Placental epithelial cell (primary cell): Measurements from ENCODE around the gene MAN2B1. TPM values are rescaled to one million over a fixed set of nuclear protein-coding genes. Genes with fewer than 3 reads are reported as not detected.

Experiments
- small RNA-seq: library from RNA; depleted of rRNA; stranded (forward); fragments of <200 nt; gene quantifications from one replicate; pipeline ENCODE3, GENCODE V24; 2012
- total RNA-seq: library from RNA; depleted of rRNA; stranded (reverse); fragments of >200 nt; gene quantifications from 2 replicates; pipeline ENCODE4 v1.2.3, GENCODE V29; 2012

The MAN2B1 gene
- total RNA-seq = 41.6 and 50.6 TPM in 2 replicates

DNA sequence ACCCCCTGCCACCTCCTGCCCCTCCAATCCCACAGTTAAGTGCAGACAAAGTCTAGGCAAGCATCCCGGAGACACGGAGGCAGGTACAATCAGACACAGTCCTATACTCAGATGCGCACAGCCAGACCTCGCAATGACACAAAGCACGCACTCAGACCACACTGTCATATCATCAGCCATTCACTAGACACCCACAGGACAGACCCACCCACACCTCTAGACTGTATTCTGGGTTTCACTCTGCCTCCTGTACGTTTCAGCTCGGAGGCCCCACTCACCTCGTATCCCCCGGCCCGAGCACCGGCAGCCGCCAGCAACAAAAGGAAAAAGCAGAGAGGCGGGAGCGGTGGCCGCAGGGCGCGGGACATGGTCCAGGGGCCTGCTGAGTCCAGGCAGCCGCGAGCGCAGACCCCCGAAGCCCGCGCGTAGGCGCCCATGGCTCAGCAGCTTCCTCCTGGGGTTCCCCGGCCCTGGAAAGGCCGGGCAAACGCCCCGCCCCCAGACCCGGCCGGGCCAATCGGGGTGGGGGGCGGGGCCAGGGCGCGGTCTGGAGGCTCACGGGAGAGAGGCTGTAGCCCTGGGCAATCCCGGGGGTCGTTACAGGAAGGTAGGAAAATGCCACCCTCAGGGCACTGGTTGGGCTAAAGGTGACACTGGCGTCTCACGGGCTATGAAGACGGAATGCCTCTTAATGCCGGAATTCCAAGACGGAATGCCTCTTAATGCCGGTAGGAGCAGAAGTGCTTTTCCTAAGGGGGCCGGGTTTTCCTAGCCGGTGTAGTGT lies at the start of gene MAN2B1, which contains the start of gene WDR83:
TSS of gene MAN2B1 (minus strand) at position 478 of the 784 bp plus-strand sequence. CDS start at position 437, 41 bp downstream.
TSS of gene WDR83 (plus strand) at position 543 of the 784 bp plus-strand sequence. CDS start 2,984 bp downstream, outside the sequence.

DNA sequence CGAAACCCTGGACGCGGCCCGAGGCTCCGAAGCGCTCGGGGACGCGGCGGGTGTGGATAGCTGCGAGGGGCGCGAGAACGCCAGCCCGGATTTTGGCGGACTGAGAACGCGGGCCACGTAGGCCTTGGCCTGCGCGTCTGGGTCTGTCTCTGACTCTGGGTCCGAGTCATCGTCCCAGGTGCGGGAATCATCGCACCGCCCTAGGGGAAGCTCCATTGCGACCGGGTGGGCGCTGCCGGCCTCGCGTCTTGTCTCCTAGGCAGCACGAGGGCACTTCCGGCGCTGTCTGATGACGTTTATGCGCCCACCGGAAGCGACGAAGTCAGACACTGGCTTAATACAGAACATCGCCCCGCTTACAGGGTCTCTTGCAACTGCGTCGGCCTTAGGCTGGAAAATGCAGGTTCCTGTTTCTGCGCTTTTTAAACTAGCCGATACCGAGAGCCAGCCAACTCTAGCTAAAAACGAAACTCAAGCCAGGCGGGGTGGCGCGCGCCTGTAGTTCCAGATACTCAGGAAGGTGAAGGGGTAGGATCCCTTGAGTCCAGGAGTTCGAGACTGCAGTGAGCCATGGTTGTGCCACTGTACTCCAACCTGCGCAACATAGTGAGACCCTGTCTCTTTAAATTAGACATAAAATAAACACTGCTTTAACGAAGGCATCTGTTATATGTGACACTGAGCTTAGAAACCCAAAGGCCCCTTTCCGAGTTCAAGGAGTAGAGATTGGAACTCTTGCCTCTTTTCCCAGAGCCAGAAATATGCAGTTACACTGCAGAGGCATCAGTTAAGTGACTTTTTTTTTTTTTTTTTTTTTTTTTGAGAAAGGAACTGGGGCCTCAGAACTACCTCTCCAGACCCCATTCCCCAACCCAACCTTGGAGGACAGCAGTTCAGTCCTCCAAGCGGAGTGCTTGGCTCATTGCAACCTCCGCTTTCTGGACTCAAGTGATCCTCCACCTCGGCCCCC lies 30.1 kb upstream of the MAN2B1 start, which contains the start of gene FBXW9:
TSS of gene FBXW9 (minus strand) at position 266 of the 970 bp plus-strand sequence. CDS start at position 216, 50 bp downstream.

GRCh38 chr19:12687496-12688196 lies 21.1 kb upstream of the MAN2B1 start, which contains the start of gene GNG14:
Gene GNG14, plus strand, starts transcription at chr19:12687998. Its CDS starts 51 bp downstream, at chr19:12688049.

DNA sequence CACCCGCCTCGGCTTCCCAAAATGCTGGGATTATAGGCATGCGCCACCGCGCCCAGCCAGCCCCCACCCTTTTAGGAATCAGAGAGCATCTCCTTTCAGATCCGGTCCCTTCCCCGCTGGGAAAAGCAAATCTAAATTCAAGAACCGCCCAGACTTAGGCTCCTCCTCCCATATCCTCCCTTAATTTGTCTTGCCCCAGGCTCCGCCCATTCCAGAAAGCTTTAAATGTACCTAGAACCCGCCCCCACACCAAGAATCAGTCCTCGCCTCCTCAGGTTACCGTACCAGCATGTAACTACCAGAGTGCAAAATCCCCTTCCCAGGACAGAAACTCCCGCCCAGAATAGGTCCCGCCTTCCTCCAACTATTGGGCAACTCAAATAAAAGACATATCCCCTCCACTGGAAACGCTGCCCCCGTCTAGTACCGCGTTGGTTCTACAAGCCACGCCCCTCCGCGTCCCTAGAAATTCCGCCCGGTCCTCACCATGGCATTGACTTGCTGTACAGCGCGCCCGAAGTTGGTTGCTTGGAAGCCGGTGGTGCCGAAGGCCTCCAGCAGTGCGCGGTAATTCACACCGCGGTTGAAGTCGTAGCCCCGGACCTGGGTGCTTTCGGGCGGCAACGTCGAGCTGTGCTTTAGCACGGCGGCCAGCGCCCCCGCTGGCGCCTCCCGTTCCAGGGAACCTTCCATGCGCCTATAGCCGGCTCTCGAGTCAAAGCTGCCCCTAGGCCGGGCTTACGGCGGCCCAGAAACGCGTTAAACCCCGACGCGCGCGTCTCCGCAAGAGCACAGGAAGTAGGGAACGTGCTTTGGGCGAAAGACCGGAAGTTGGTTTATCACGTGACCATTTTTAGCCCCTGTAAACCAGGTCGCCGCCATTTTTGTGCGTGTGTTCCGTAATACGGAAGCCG lies 14.8 kb upstream of the MAN2B1 start, which contains the start of gene DHPS:
TSS of gene DHPS (minus strand) at position 807 of the 914 bp plus-strand sequence. CDS start at position 693, 114 bp downstream.

DNA sequence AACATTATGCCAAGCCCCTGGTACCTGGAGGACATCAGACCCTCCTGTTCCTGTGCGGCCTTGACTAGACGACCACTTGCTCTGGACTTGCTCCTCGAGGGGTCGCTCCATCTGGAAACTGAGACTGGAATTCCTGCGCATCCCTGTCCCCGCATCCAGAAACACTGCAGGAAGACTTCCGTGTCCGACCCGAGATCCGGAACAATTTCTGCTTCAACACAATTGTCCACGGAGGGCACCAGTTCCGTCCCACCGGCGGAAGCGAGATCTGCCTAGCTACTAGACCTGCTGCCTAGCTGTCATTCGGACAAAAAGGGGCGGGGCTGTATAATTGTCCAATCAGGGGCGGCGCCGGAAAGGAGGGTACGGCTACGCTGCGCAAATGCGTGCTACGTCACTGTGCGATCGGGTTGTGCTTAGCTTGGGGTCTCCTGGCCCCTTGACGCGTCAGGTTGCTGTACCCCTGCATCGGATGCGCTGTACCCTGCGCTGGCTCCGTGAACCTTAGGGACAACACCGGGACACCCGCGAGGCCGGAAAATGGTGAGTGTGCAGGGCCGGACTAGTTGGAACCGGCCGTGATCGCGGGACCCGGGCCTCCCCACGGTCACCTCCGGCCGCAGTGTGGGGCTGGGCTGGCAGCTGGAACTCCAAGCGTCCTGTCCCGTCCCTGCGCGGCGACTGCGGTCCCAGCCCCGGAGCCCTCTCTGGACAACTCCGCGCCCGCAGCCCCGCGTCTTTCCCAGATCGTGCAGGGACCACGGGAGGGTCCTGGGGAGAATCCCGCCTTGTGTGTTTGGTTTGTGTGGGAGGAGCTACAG lies 55.8 kb downstream of the MAN2B1 start, which contains the start of the genes ZNF490 and ZNF791:
TSS of gene ZNF490 (minus strand) at position 274 of the 821 bp plus-strand sequence. CDS start at position 141, 133 bp downstream.
TSS of gene ZNF791 (plus strand) at position 381 of the 821 bp plus-strand sequence. CDS start at position 541, 160 bp downstream.

Small RNA genes lying within 50 kb of the gene (small RNA-seq; reads per million reads assigned to genes)
- gene SNORD41 = 32.4 reads per million, percentile 97 among the genes with 10 or more reads in this experiment

Other genes with a start within 250 kb of the MAN2B1 start
- gene ZNF443, start 225.7 kb downstream of the MAN2B1 start, total RNA-seq = 4.1 and 9.0 TPM in 2 replicates
- 5.1 and 6.7 TPM in 2 replicates for gene ZNF709, start 181.9 kb downstream of the MAN2B1 start, total RNA-seq
- 8.7 and 12.6 TPM in 2 replicates for gene ZNF564, start 115.3 kb downstream of the MAN2B1 start, total RNA-seq
- gene ZNF490, start 55.9 kb downstream of the MAN2B1 start, total RNA-seq = 8.9 and 9.4 TPM in 2 replicates
- gene ZNF791, start 55.8 kb downstream of the MAN2B1 start, total RNA-seq = 12.6 and 14.0 TPM in 2 replicates
- gene WDR83, start 65 bp upstream of the MAN2B1 start, total RNA-seq = 9.0 and 9.1 TPM in 2 replicates
- gene DHPS, start 15.1 kb upstream of the MAN2B1 start, total RNA-seq = 59.3 and 66.4 TPM in 2 replicates
- not detected in 2 replicates for gene GNG14, start 21.3 kb upstream of the MAN2B1 start, total RNA-seq
- gene FBXW9, start 29.9 kb upstream of the MAN2B1 start, total RNA-seq = 15.7 and 19.8 TPM in 2 replicates
- gene TNPO2, start 57.2 kb upstream of the MAN2B1 start, total RNA-seq = 39.5 and 59.7 TPM in 2 replicates
- 111 and 226 TPM in 2 replicates for gene TRIR, start 67.9 kb upstream of the MAN2B1 start, total RNA-seq
- 76.6 and 122 TPM in 2 replicates for gene GET3, start 70.8 kb upstream of the MAN2B1 start, total RNA-seq
- not detected in 2 replicates for gene BEST2, start 85.0 kb upstream of the MAN2B1 start, total RNA-seq
- gene HOOK2, start 108.8 kb upstream of the MAN2B1 start, total RNA-seq = 24.1 and 41.6 TPM in 2 replicates
- gene JUNB, start 124.7 kb upstream of the MAN2B1 start, total RNA-seq = 91.9 and 180 TPM in 2 replicates
- 190 and 206 TPM in 2 replicates for gene PRDX2, start 135.1 kb upstream of the MAN2B1 start, total RNA-seq
- gene THSD8, start 135.3 kb upstream of the MAN2B1 start, total RNA-seq = not detected in 2 replicates
- gene RNASEH2A, start 139.8 kb upstream of the MAN2B1 start, total RNA-seq = 13.3 and 21.5 TPM in 2 replicates
- gene RTBDN, start 167.8 kb upstream of the MAN2B1 start, total RNA-seq = not detected in 2 replicates
- under 0.01 and 0.43 TPM in 2 replicates for gene MAST1, start 171.8 kb upstream of the MAN2B1 start, total RNA-seq
- 28.7 and 30.7 TPM in 2 replicates for gene DNASE2, start 214.7 kb upstream of the MAN2B1 start, total RNA-seq
- not detected in 2 replicates for gene KLF1, start 220.5 kb upstream of the MAN2B1 start, total RNA-seq
- 17.7 and 42.1 TPM in 2 replicates for gene GCDH, start 224.4 kb upstream of the MAN2B1 start, total RNA-seq